DMS53 treated with DMSO at 0.1 percent for 48 hours (cell line): ENCODE data around the gene HMGCS1.
A peak's percentile ranks its signal among the peaks of the same experiment; 100 is the strongest.
"Not testable (repeated sequence)": the region's sequence is repeated elsewhere in the genome, so short reads cannot be mapped to it uniquely, and the experiment has no call there.

ENCODE experiments used
- DNase-seq: peaks from one replicate; lab custom pipeline; 2025; ENCODE audit not compliant: unreplicated experiment; lab: John Stamatoyannopoulos, UW

The HMGCS1 gene

DNA sequence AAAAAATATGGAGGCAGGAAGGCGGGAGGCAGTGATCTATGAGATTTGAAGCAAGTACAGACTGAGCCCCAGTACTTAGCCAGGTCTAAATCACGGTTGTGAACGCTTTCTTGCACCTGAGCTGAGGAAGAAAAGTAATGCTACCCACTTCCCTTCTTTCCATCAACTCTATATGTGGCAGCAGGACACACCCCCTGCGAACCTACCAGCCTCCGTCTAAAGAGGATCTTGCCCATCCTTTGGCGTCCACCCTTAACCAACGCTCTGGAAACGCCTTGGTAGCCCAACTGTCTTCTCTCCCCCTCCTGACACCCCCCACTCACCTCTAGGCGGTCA is 545 bp downstream of the HMGCS1 start:
- no peak for DNase-seq

DNA sequence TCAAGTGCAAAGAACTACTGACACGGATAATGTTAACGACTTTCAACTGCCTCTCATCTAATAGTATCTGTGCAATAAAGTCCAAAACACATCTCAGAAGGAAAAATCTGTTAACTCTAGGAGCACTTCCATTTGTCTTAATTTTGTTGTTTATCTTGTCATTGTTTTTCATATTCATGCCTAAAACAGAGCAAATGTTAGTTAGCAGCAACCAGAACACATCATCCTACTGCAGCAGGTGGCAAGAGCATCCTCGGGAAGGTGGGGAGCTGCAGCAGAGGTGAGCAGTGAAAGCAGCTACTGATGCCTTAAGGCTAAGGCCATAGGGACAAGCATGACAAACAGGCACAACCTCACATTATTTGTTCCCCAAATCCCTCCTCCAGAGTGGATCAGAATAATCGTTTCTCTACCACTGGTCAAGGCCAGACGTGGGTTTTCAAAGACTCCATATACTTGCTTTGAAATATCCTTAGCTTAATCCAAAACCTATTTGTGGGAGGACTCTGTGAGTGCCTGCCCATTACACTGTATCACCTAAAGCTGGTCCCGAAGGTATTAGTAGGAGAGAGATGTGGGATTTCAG is 1.0 kb downstream of the HMGCS1 start:
- DNase-seq: no peak

DNA sequence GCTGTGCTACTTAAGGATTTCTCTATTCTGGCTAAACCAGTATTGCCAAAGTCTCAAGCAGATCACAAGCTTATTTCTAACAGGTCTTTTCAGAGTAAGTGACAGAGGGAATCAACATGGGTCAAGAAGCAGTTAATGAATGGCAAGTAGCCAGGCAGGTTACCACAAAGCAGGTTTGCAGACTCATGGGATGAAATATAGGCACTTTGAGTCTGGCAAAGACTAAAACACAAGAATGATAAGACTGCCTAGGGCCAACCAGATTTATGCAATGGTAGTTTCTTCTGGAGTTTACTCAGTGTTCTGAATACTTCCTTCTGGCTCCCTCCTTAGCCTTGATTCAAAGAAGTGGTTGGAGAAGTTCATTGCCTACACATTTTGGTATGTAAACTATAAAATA is 3.6 kb downstream of the HMGCS1 start:
- DNase-seq: no peak

DNA sequence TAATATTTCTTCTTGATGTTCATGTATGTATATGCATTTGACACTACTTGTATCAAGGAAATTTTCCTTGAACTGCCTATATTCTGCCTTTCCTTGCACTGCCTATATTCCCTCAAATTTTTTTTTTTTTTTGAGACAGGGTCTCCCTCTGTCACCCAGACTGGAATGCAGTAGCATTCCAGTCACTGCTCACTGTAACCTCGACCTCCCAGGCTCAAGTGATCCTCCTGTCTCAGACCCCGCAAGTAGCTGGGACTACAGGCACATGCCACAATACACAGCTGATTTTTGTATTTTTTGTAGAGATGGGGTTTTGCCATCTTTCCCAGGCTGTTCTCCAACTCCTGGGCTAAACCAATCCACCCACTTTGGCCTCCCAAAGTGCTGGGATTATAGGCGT is 4.1 kb downstream of the HMGCS1 start:
- DNase-seq: no peak

DNA sequence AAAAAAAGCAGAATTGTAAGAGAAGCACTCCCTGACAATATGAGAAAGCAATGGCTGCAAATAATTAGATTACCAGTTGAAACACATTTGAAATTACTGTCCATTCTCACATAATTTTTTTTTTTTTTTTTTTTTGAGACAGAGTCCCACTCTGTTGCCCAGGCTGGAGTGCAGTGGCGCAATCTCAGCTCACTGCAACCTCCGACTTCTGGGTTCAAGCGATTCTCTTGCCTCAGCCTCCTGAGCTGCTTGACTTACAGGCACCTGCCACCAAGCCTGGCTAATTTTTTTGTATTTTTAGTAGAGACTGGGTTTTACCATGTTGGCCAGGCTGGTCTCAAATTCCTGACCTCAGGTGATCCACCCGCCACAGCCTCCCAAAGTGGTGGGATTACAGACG is 6.3 kb downstream of the HMGCS1 start:
- not testable (repeated sequence) for DNase-seq

DNA sequence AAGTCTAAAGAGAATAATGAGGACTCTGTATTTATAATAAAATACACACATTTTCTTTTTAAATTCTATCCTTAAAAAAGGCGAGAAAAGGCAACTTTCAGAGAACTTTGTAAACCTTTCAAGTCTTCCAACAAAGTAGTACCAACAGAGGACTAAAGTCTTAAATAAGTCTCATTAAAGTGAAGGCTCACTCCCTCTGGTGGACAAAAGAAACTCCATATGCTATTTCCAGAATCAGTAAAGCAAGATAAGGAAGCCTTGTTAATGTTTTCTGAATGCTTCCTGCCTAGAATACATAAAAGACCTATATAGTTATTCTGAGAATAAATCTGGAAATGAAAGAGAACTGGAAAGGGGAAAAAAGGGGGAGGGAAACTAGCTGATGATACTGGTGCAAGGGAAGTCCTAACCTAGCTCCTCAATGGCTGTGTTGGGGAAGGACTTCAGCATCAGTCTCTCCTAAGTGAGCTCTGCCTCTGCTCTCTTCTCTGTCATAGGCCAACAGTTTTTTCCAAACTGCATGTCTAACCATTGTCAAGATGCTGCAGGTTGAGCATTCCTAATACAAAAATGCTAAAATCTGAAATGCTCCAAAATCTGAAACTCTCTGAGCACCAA is 7.2 kb downstream of the HMGCS1 start:
- DNase-seq: peak; percentile 21

DNA sequence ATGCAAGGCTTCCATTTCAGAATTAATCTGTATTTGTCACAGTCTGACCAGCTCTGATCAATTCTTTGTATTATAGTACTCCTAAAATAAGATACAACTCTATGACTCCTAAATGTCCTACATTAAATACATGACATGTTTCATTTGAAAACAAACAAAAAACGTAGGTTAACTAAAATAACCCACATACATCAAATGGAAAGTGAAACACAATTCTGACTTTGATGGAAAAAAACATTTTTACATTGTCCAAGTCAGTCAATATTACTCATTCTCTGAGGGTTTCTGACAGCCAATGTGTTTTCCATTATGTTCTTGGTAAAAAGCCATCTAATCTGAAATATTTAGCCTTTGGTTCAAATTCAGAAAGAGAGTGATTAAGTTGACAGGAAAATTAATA is 8.7 kb downstream of the HMGCS1 start:
- DNase-seq: no peak

DNA sequence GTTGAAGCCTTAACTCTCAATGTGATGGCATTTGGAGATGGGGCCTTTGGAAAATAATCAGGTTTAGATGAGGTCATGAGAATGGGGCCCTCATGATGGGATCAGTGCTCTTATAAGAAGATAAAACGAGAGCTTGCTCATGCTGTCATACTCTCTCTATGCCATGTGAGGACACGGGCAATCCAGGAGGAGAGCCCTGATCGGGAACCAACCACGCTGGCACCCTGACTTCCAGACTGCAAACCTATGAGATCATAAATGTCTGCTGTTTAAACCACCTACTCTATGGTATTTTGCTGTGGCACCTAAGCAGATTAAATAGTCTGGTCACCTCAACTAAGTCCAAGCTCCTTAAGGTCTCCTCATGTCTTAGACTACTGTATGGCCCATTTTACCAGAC is 10.0 kb downstream of the HMGCS1 start:
- no peak for DNase-seq

DNA sequence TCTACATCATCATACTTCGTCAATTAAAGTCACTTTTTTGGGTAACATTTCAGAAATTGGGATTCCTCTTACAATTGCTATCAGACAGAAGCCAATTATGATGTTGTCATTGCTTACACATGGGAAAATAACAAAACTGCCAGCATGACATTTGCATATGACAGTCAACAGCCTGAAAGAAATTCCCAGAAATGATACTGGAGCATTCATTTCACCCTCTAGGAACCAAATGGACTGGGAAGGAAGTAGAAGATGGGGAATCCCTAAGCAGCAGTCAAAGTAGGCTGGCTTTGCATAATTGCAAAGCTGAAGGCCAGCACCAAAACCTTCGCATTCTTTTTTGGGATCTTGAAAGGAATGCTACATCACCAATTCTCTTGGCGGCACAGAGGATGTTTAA is 10.7 kb downstream of the HMGCS1 start:
- DNase-seq: no peak

DNA sequence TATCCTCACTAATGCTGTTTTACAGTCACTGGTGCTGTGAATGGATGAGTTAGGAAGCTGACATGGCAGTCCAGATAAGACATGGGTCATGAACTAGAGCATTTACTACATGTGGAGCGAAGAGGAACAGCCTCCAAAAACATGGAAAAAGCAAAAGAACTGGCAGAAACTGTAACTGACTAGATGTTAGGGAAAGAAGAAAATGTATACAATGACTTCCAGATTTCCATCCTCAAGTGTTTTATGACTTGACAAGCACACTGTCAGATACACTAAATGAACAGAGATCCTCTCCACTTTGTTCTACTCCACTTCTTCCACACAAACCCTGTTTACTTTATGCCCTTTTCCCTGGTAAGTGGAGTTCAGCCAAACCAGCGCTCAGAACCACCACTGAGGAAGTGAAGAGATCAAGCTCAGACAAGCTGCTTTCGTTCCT is 11.5 kb downstream of the HMGCS1 start:
- DNase-seq: peak; percentile 12

DNA sequence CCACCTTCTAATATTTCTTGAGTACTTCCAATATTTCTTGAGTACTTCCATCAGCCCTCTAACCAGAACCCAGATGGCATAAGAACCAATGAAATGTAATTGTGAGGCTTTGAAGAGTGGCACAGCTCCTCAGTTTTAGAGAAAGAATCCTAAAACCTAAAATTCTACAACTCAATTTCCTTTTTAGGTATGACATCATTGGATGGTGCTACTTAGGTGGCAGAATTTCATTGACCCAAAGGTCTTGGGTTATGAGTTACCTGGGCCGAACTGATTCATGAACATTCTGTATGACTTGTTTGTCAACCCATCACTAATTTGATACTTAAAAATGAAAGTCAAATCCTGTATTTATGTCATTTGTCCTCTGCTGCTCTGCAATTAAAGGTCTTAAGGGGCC is 13.1 kb downstream of the HMGCS1 start:
- DNase-seq: no peak

DNA sequence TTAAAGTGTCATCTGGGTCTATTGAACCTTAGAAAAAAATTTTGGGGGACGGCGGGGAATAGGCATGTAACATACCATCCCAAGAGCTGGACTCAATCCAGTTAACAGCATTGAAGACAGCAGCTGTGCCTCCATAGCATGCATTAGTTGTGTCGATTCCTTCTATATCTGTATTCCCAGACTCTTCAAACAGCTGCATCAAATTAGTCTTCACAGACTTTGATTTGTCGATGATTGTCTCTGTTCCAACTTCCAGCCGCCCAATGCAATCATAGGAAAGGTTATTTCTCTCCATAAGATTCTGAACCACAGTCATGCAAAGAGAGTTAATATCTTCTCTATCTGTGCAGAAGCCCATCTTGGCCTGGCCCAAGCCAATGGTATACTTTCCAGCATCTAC is 14.8 kb downstream of the HMGCS1 start:
- DNase-seq: no peak

DNA sequence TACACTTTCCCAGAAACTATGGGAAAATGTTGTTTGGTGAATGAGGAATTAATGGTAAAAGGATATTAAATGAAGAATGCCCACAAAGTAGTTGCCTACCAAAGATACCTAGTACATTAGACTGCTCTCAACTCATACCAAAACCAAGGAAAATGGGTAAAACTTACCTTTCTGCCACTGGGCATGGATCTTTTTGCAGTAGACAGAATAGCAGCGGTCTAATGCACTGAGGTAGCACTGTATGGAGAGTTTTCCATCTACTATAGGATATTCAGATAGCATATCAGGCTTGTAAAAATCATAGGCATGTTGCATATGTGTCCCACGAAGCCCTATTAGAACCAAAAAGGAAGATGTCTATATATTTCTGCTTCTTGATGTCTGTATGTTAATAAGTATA is 16.4 kb downstream of the HMGCS1 start:
- DNase-seq: no peak

DNA sequence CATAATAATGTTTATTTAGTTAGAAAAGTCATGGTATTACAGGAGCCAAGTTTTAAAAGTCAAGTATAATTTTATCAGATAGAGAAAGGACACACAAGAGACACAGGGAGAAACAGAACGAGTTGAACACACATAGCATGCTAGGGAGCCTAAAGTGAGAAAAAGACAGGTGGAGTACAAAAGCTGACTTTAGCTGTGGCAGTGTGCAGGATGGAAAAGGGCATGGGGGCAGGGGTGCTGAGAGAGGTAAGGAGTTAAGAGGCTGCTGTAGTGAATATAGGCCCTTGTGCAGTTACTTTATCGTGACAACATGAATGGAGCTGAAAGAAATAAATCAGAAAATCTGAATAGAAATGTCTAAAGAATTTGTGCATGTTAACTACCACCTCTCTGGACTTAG is 18.0 kb downstream of the HMGCS1 start:
- no peak for DNase-seq

DNA sequence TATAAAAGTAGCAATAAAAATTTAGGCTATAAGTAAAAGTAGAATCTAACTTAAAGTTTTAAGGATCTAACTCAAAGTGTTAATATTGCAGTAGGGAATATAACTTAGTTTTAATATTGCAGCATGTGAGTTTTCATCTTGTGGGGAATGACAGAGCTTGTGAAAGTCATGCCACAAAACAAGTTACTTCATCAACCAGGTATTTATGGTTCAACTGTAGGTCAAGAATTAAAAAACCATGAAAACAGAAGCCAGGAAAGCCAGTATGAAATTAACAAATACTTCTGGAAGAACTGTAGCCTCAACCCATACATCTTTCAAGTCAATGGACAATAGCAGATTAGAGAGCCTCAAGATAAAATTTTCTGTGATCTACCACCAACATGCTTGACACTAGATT is 19.0 kb downstream of the HMGCS1 start:
- DNase-seq: no peak

DNA sequence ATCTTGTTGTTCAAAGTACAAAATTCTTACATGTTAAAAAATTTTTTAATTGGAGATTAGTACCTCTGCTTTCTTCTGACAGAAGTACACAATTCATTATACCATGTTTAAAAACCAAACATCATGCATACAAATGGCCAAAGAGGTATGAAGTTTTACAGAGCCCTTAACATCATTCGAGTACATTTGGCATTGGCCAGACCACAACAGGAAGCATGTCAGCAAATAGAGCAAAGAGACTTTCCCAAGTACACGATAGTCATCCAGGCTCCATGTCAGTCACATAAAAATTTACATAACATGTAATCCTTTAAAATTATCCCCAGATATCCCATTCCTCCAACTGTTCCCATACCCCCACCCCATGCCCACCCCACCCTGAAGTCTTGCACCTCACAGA is 22.5 kb downstream of the HMGCS1 start:
- DNase-seq: no peak

DNA sequence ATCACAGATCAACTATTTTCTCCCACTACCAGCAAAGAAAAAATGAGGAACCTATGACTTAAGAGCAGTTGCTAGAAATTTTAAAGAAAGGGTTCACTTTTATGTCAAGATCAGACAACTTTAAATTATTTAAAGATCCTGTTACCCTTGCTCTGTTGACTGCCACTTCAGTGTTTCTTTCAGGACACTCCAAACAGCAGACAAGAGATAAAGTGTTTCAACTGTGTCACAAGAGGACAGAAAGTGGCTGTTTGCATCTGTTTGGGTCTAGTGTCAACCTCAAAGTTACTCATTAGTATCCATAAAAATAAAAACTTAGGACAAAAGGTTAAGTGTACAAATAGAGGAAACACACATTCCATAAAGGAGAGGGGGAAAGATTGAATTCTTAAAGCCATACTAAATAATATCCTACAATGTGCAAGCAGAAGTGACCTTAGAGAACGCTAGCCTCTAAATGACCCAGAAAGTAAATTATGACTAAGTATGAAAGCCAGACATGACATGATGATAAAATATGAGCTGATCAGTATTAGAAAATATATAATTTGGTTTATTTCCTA is 24.9 kb downstream of the HMGCS1 start:
- no peak for DNase-seq

DNA sequence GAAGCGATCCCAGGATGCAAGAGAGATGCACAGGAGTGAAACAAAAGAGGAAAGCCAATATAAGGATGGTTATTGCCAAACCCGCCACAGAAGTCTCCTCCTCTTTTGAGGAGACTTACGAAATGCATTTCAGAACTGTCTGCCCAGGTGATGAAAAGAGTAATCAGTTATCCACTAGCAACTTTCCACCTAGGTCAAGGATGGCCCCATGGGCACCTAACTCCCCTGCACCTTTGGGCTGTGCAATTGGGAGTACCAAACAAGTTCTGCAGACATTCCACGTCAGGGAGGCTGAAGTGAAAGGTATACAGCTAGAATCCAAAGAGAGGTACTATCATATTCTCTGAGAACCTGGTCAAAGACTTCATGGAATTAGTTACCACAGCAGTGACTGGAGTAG is 25.7 kb downstream of the HMGCS1 start:
- no peak for DNase-seq

DNA sequence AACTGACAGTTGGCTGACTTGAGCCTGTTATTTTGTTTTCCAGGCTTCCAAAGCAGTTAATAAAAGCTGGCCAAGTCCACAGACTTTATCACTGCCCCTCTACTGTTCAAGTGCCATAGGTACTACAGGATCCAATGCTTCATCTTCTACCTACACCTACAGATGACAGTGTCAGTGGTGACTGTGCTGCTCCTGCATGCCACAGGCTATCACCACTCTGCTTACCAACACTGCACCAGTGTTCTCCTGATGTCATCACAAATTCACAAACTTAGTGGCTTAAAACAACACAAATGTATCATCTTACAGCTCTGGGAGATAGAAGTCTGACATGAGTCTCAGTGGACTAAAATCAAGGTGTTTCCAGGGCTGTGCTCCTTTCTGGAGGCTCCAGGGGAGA is 26.6 kb downstream of the HMGCS1 start:
- no peak for DNase-seq

DNA sequence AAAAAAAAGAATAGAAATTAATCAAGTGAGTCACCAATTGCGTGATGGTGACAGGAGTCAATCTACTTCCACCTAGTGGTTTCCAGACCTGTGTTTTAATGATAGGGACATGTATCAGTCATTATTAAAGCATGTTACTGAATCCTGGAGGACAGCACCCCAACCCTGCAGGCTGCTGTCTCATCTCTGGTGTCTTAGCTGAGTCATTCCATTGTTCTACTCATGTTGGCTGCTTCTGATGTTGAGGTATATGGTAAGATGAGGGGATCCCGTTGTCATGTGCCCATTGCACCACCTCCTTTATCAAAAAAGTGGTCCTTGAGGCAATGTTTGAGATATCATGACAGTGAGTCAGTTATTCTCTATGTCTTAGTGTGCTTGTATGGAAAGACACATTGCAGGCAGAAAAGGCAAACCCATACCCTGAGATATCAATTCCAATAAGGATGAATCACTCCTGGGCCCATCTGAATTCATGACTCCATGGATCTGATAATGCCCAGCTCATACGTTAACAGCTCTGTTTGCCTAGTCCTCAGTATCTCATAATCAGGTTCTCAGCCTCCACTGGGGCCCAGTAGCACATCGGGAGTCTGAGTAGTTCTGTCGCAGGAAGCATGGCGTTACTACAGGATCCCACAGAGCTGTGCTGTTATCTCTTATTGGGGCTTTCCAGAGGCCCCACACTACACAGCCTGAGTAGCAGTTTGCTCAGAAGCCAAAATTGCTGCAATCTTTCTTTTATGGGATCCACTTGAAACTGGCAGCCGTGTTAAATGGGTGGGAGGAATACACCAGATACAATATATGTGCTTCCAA is 31.2 kb downstream of the HMGCS1 start:
- DNase-seq: no peak

DNA sequence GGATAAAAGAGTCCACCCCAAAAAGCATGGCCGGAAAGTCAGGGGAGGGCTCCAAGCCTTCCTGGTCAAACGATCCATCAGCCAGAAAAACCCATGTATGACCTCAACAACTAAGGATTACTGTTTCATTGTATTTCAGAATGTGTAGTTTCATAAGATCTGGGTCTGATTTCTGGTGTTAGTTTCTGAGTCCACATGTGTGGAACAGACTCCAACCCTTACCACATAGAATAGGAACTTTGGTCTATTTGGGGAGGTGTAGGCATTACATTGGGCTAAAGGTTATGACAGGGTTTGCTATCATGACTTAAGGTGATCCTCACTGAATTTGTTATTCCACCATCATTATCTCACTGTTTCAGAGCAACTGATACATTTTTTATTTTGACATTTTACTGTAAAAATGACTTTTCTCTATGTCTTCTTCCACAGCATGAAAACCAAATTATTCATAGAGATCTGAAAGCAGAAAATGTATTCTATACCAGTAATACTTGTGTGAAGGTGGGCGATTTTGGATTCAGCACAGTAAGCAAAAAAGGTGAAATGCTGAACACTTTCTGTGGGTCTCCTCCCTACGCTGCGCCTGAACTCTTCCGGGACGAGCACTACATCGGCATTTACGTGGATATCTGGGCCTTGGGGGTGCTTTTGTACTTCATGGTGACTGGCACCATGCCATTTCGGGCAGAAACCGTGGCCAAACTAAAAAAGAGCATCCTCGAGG is 33.5 kb downstream of the HMGCS1 start:
- DNase-seq: no peak

DNA sequence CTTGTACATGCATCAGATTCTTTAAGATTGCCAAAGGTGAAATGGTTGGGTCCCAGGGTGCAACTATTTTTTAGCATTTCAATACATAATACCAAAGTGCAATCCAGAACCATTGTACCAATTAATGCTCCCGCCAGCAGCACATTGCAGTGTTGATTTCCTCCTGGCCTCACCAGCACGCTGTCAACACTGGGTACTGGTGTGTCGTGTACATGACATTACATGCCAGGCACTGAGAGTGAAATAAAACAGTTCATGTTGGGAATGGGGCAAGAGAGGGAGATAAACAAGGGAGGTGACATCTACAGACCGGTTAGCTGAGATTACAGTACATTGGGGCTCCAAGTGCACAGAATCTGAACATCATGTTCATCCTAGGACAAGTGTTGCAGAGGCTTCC is 37.8 kb downstream of the HMGCS1 start:
- DNase-seq: no peak
